HepG2 (cell line): ENCODE data around the gene UST. TPM values are rescaled to one million over a fixed set of nuclear protein-coding genes. Genes with fewer than 3 reads are reported as not detected.

Source experiments
- ATAC-seq: fragments of 200-7000 bp; cut with Tn5 transposase; 3 replicates; pipeline ENCODE4 v1.9.1; 2020; ENCODE audit warnings: mild to moderate bottlenecking, moderate library complexity
- BruUV-seq: library from RNA; stranded (reverse); fragments of 400-500 nt; replicated peaks from 2 replicates; lab custom pipeline; 2021; lab: Mats Ljungman, UMichigan
- CTCF ChIA-PET: fragments of 300-600 bp; formaldehyde crosslinking; extraction: SDS; loops from one replicate; lab custom pipeline; 2021; ENCODE audit warnings: low total read pairs, inconsistent platforms, low intra/inter-chr PET ratio; lab: Yijun Ruan, JAX
- POLR2A ChIA-PET: fragments of 350-600 bp; sonication (Branson Sonifier 250); formaldehyde crosslinking; loops from one replicate; lab custom pipeline; 2020; ENCODE audit warnings: antibody characterized with exemption, inconsistent platforms; lab: Yijun Ruan, JAX
- DNase-seq: peaks from one replicate; pipeline ENCODE4 v3.0.0-alpha.2; 2015; ENCODE audit warnings: low spot score
- FAIRE-seq: peaks from 3 replicates; lab custom pipeline; 2011; peaks lifted over from hg19 to GRCh38; lab: Jason Lieb, UNC
- H2AFZ ChIP-seq: one replicate; pipeline ENCODE4 v1.6.1; 2011; ENCODE audit warnings: low read length, inconsistent platforms
- H3K27ac ChIP-seq: fragments of 300-600 bp; 3 replicates; pipeline ENCODE4 v1.8.0; 2011; ENCODE audit warnings: mixed run types, mild to moderate bottlenecking, mixed read lengths, low read length, inconsistent platforms; ENCODE audit not compliant: insufficient read depth; ENCODE audit errors: extremely low read length
- H3K27me3 ChIP-seq, 2 experiments: fragments of 200-600 bp in 1 of 2; 2 replicates in 1 of 2; 3 replicates in 1 of 2; pipeline versions ENCODE4 v1.6.0 to v1.8.0; 2011; ENCODE audit warnings: low read length in 2 of 2, mild to moderate bottlenecking in 2 of 2, moderate library complexity in 2 of 2, inconsistent platforms in 1 of 2; ENCODE audit not compliant: insufficient read depth in 2 of 2, control insufficient read depth in 1 of 2
- H3K36me3 ChIP-seq, 2 experiments: fragments of 200-600 bp in 1 of 2; replicated peaks in 1 of 2; 2 replicates in 1 of 2; 3 replicates in 1 of 2; pipeline versions ENCODE4 v1.5.1 to v1.8.0; 2011; ENCODE audit warnings: low read length in 2 of 2, inconsistent platforms in 1 of 2; ENCODE audit not compliant: insufficient read depth in 2 of 2, control insufficient read depth in 1 of 2
- H3K4me1 ChIP-seq: 2 replicates; pipeline ENCODE4 v1.5.1; 2012; ENCODE audit warnings: low read length, inconsistent platforms; ENCODE audit not compliant: insufficient read depth
- H3K4me2 ChIP-seq: 2 replicates; pipeline ENCODE4 v1.6.0; 2011; ENCODE audit warnings: low read depth, low read length, inconsistent platforms
- H3K4me3 ChIP-seq, 3 experiments: fragments of 200-600 bp in 1 of 3; sonication (generic), shearing (Covaris generic) in 1 of 3; replicated peaks in 1 of 3; 2 replicates each; pipeline ENCODE4 v1.5.1; 2011 to 2016; ENCODE audit warnings: low read length in 3 of 3, inconsistent platforms in 2 of 3, low read depth in 2 of 3, mild to moderate bottlenecking in 2 of 3, control low read depth in 1 of 3, mixed read lengths in 1 of 3; ENCODE audit not compliant: insufficient read depth in 1 of 3
- H3K79me2 ChIP-seq: one replicate; pipeline ENCODE4 v1.6.1; 2011; ENCODE audit warnings: low read length, inconsistent platforms; ENCODE audit not compliant: insufficient read depth
- H3K9ac ChIP-seq: 2 replicates; pipeline ENCODE4 v1.6.0; 2011; ENCODE audit warnings: mild to moderate bottlenecking, low read depth, low read length, inconsistent platforms; ENCODE audit not compliant: insufficient read depth
- H3K9me3 ChIP-seq: 2 replicates; pipeline ENCODE4 v1.5.1; 2012; ENCODE audit warnings: mild to moderate bottlenecking, low read length
- H4K20me1 ChIP-seq: 2 replicates; pipeline ENCODE4 v1.6.0; 2011; ENCODE audit warnings: inconsistent platforms, mild to moderate bottlenecking, low read length, moderate library complexity; ENCODE audit not compliant: insufficient read depth
- JDP2 ChIP-seq: sonication (generic); formaldehyde crosslinking; IDR thresholded peaks from 2 replicates; pipeline ENCODE4 v1.8.1; 2022; ENCODE audit warnings: missing genetic modification reagents, borderline replicate concordance
- SETDB1 ChIP-seq: sonication (generic); formaldehyde crosslinking; IDR thresholded peaks from 2 replicates; pipeline ENCODE4 v1.5.1; 2020; ENCODE audit warnings: missing genetic modification reagents, mild to moderate bottlenecking, borderline replicate concordance
- TCF7L2 ChIP-seq: IDR thresholded peaks from 2 replicates; pipeline ENCODE4 v1.6.1; 2011; ENCODE audit warnings: mild to moderate bottlenecking, low read depth, low read length, moderate library complexity
- TOPORS ChIP-seq: sonication (generic); formaldehyde crosslinking; IDR thresholded peaks from 2 replicates; pipeline ENCODE4 v1.8.0; 2023; ENCODE audit warnings: mild to moderate bottlenecking, missing genetic modification reagents
- ZBTB39 ChIP-seq: sonication (generic); formaldehyde crosslinking; IDR thresholded peaks from 2 replicates; pipeline ENCODE4 v1.5.0; 2020; ENCODE audit warnings: missing genetic modification reagents
- ZNF337 ChIP-seq: sonication (generic); formaldehyde crosslinking; IDR thresholded peaks from 2 replicates; pipeline ENCODE4 v1.5.1; 2020; ENCODE audit warnings: missing genetic modification reagents, low read depth, mild to moderate bottlenecking, borderline replicate concordance
- WGBS: methylation state at CpG from one replicate; pipeline ENCODE4 v1.1.6; 2017; ENCODE audit warnings: low lambda C conversion rate; 5-methylcytosine and 5-hydroxymethylcytosine counted together
- in situ Hi-C: cut with HindIII; loops from 2 replicates; pipeline ENCODE4 v1.10.0; 2017; ENCODE audit warnings: low pct_unique_long_range_greater_than_20kb; ENCODE audit not compliant: extremely low pct_ligation_motif_present
- intact Hi-C: fragments of 100-400 bp; cut with micrococcal nuclease; formaldehyde crosslinking; loops from one replicate; pipeline ENCODE4 v1.10.0; 2022; ENCODE audit not compliant: unreplicated experiment
- polyA plus RNA-seq, 8 experiments: library from polyadenylated mRNA; depleted of rRNA in 3 of 8; stranded (reverse) in 7 of 8; unstranded in 1 of 8; fragments of >200 nt; fragmentation: Illumina TruSeq in 4 of 8; extraction: Trizol in 4 of 8; gene quantifications; 2 replicates each; pipeline versions ENCODE4 v1.2.1 to v1.2.3, GENCODE V29; 2011 to 2016; ENCODE audit warnings: low read depth in 4 of 8, missing spikeins in 1 of 8, mixed read lengths in 1 of 8; ENCODE audit not compliant: insufficient read depth in 1 of 8
- total RNA-seq, 5 experiments: library from RNA; depleted of rRNA; stranded (reverse); fragments of >200 nt; fragmentation: Illumina TruSeq; extraction: Trizol; gene quantifications; 2 replicates each; pipeline ENCODE4 v1.2.3, GENCODE V29; 2016; ENCODE audit warnings: low read depth in 1 of 5
- TF ChIP-seq, protein P1 (sequence below): sonication (generic); IDR thresholded peaks from 2 replicates; pipeline ENCODE4 v1.6.1; 2016; ENCODE audit warnings: low read depth, borderline replicate concordance

Gene UST
- total and polyA plus RNA-seq, 2 of the 13 experiments (the other 11 are each of a cell fraction or from before 2014, with no cell fraction given) = 0.27 TPM; not detected in 1

DNA sequence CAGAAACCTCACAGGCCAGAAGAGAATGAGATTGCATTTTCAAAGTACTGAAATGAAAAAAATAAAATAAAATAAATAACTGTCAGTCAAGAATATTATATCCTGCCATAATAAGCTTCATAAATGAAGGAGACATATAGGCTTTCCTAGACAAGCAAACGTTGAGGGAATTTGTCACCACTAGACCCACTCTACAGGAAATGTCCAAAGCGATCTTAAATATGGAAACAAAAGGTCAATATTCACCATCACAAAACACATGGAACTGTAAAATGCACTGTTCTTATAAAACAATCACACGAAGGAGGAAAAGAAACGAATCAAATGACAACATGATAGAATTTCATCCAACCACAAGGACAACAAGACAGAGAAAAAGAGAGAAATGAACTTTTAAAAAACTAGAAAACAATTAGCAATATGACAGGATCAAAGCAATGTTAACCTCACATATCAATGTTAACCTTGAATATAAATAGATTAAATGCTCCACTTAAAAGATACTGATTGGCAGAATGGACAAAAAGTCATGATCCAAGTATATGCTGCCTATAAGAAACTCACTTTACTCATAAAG is 352.0 kb downstream of the UST start:
- Histone ChIP-seq H3K27me3 (peaks cover 2 to 5% of the 10 kb centered on the region in 2 experiments; a peak in 2 of 5 replicates), H4K20me1 (no peaks in the 10 kb centered on the region), H3K9me3 (peaks cover 30% of the 10 kb centered on the region), H3K4me2 (no peak overlapping the region), H3K79me2 (no peaks in the 10 kb centered on the region), H3K4me1 (no peaks in the 10 kb centered on the region), H3K36me3 (no peaks in the 10 kb centered on the region), H3K4me3 (no peak overlapping the region), H3K9ac (no peak overlapping the region), H2AFZ (no peak overlapping the region), H3K27ac (no peak overlapping the region)
- TF ChIP-seq TOPORS (CRISPR knock-in tag) (peak; percentile 83; the same call in 1 of the 2 replicates), ZBTB39 (CRISPR knock-in tag) (no peak), TCF7L2 (no peak), JDP2 (CRISPR knock-in tag) (no peak), ZNF337 (CRISPR knock-in tag) (peak; percentile 100; the same call in 1 of the 2 replicates), SETDB1 (CRISPR knock-in tag) (0 out of 2 replicates have a peak, but pooled peaks have one; percentile 26)
- TF ChIP-seq, protein P1, sequence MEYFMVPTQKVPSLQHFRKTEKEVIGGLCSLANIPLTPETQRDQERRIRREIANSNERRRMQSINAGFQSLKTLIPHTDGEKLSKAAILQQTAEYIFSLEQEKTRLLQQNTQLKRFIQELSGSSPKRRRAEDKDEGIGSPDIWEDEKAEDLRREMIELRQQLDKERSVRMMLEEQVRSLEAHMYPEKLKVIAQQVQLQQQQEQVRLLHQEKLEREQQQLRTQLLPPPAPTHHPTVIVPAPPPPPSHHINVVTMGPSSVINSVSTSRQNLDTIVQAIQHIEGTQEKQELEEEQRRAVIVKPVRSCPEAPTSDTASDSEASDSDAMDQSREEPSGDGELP = no peak
- ChIA-PET POLR2A (no interaction called here), CTCF (no interaction called here)
- no TSS peak for BruUV-seq
- FAIRE-seq (no peak), DNase-seq (no peak), ATAC-seq (no peak)
- in situ Hi-C loops = no loop called here
- intact Hi-C loops = loop anchor here (2.0 kb wide), 1 partner anchor 70 kb away; no protein-coding TSS in a partner anchor
- WGBS = 3% methylated on average over 4 of the region's 4 CpGs
